Lower lobe of right lung (tissue), 2 donors: ENCODE results near the gene ATP5ME. TPM values are rescaled to one million over a fixed set of nuclear protein-coding genes. Genes with fewer than 3 reads are reported as not detected.
"Not testable (repeated sequence)": the region's sequence is repeated elsewhere in the genome, so short reads cannot be mapped to it uniquely, and the experiment has no call there.

Experiments
- ATAC-seq, 2 donors: fragments of 200-7000 bp; cut with Tn5 transposase; one replicate each; pipeline ENCODE4 v1.9.1; 2020 to 2022; ENCODE audit warnings: mild to moderate bottlenecking in 2 of 2, moderate library complexity in 2 of 2
- DNase-seq: peaks from one replicate; pipeline ENCODE4 v3.0.0-alpha.2; 2020
- H3K27ac ChIP-seq: fragments of 200-600 bp; one replicate; pipeline ENCODE4 v1.8.0; 2022
- H3K27me3 ChIP-seq: fragments of 200-600 bp; one replicate; pipeline ENCODE4 v1.8.0; 2022; ENCODE audit warnings: low read depth
- H3K36me3 ChIP-seq: fragments of 200-600 bp; one replicate; pipeline ENCODE4 v1.8.0; 2022; ENCODE audit warnings: mild to moderate bottlenecking
- H3K4me1 ChIP-seq: fragments of 200-600 bp; one replicate; pipeline ENCODE4 v1.8.0; 2022
- H3K4me3 ChIP-seq: fragments of 200-600 bp; one replicate; pipeline ENCODE4 v1.8.0; 2022; ENCODE audit warnings: mild to moderate bottlenecking
- H3K9me3 ChIP-seq: fragments of 200-600 bp; one replicate; pipeline ENCODE4 v1.8.0; 2022
- CTCF ChIP-seq: fragments of 200-600 bp; IDR thresholded peaks from one replicate; pipeline ENCODE4 v1.8.0; 2022; ENCODE audit warnings: antibody characterized with exemption, mild to moderate bottlenecking
- intact Hi-C: fragments of 100-400 bp; cut with DNase I; formaldehyde crosslinking; loops from one replicate; pipeline ENCODE4 v1.11.0; 2022
- total RNA-seq: library from RNA; stranded (reverse); fragmentation: NEBNext Ultra II Directional; extraction: Animal tissue kit (Norgen Biotek cat#: 25700); gene quantifications from one replicate; pipeline ENCODE4 v1.2.1, GENCODE V29; 2021
- donor health status: DM: no; HTN: yes; CAD: no; lungs with severe emphysema.

Gene ATP5ME
- total RNA-seq, 1 donor from 2014 or later: 173 TPM

GRCh38 chr4:635851-636627 lies 38.0 kb downstream of the ATP5ME start:
- TF ChIP-seq CTCF: no peak
- Histone ChIP-seq H3K36me3 (no peaks in the 10 kb centered on the region), H3K27me3 (peaks cover 6% of the 10 kb centered on the region), H3K9me3 (no peaks in the 10 kb centered on the region), H3K4me3 (no peak overlapping the region), H3K27ac (no peak overlapping the region), H3K4me1 (no peaks in the 10 kb centered on the region)
- ATAC-seq (no peak), DNase-seq (peak; percentile 37)
- intact Hi-C loops: no loop called here

- H3K4me1 ChIP-seq, H3K27ac ChIP-seq, intact Hi-C loops, H3K36me3 ChIP-seq, H3K9me3 ChIP-seq, ATAC-seq, H3K4me3 ChIP-seq, H3K27me3 ChIP-seq: not testable (repeated sequence)
- DNase-seq: peak; percentile 11
Measured at GRCh38 chr4:635066-635835, 38.8 kb downstream of the ATP5ME start.

- intact Hi-C loops: no loop called here
- no peaks in the 10 kb centered on the region for H3K36me3 ChIP-seq
- H3K27me3 ChIP-seq: peaks cover 6% of the 10 kb centered on the region
- no peak for ATAC-seq
- TF ChIP-seq CTCF: no peak
- DNase-seq: no peak
- no peak overlapping the region for H3K27ac ChIP-seq
- H3K9me3 ChIP-seq: no peaks in the 10 kb centered on the region
- H3K4me1 ChIP-seq: no peaks in the 10 kb centered on the region
- H3K4me3 ChIP-seq: no peak overlapping the region
Measured at GRCh38 chr4:634599-634985, 39.5 kb downstream of the ATP5ME start.

- Histone ChIP-seq H3K9me3 (no peaks in the 10 kb centered on the region), H3K27ac (no peak overlapping the region), H3K4me3 (no peak overlapping the region), H3K36me3 (no peaks in the 10 kb centered on the region), H3K4me1 (no peaks in the 10 kb centered on the region), H3K27me3 (peaks cover 9% of the 10 kb centered on the region)
- no peak for TF ChIP-seq CTCF
- intact Hi-C loops: no loop called here
- ATAC-seq (peak in 1 of 2 donors; percentile 29), DNase-seq (peak; percentile 40)
Measured at GRCh38 chr4:633976-634598, 40.0 kb downstream of the ATP5ME start.

GRCh38 chr4:633406-633805 lies 40.7 kb downstream of the ATP5ME start:
- ATAC-seq (no peak), DNase-seq (peak; percentile 25)
- Histone ChIP-seq H3K27ac (no peak overlapping the region), H3K9me3 (no peaks in the 10 kb centered on the region), H3K27me3 (peaks cover 14% of the 10 kb centered on the region), H3K4me1 (no peaks in the 10 kb centered on the region), H3K4me3 (no peak overlapping the region), H3K36me3 (no peaks in the 10 kb centered on the region)
- intact Hi-C loops: no loop called here
- TF ChIP-seq CTCF: no peak
